ENCODE measurements around the gene MESD. TPM values are rescaled to one million over a fixed set of nuclear protein-coding genes. Genes with fewer than 3 reads are reported as not detected.

The MESD gene
- total RNA-seq, 6 experiments from 2014 or later: 10.8 to 16.7 (median 14.6) TPM

DNA sequence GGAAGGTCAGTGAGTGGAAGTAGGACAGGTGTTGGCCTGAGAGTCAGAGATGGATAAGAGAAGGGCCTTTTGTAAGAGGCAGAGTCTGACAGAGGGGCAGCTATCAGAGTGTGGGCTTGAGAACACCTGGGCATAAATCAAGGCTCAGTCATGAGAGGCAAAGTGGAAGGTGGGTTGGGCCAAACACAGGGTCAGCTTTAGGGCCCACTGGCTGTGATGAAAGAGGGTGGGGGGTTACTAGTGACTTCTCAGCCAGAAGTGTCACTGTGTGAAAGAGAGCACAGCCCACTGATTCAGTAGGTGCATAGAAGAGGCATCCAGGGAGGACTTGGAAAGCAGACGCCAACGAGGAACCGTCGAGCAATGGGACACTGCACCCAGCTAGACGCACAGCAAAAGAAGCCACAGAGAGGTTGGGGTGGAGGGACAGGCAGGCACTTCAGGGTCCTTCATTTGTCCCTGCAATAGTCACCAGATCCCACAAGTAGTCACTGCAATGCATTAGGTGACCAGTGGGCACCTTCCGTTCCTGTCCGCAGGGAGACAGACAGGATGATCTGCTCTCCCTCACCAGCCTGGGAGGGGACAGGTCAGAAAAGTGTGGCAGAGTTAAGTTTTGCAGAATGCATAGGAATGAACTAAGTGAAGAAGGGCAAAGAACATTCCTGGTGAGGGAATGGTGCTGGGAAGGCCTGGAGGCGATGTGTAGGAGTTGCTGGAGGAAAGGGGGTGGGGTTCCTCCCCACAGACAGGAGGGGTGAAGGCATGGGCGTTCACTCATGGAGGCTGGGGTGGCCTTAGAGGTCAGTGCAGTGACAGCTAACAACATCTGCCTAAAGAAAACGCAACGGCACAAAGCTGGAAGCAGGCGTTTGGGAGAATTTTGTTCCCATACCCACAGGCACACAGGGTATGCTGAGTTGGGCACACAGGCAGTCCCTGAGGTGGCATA lies 36.3 kb downstream of the MESD start:
- no peak for TF ChIP-seq POLR2A (IDR thresholded peaks at IDR 0.05)
- TF ChIP-seq, protein P1, sequence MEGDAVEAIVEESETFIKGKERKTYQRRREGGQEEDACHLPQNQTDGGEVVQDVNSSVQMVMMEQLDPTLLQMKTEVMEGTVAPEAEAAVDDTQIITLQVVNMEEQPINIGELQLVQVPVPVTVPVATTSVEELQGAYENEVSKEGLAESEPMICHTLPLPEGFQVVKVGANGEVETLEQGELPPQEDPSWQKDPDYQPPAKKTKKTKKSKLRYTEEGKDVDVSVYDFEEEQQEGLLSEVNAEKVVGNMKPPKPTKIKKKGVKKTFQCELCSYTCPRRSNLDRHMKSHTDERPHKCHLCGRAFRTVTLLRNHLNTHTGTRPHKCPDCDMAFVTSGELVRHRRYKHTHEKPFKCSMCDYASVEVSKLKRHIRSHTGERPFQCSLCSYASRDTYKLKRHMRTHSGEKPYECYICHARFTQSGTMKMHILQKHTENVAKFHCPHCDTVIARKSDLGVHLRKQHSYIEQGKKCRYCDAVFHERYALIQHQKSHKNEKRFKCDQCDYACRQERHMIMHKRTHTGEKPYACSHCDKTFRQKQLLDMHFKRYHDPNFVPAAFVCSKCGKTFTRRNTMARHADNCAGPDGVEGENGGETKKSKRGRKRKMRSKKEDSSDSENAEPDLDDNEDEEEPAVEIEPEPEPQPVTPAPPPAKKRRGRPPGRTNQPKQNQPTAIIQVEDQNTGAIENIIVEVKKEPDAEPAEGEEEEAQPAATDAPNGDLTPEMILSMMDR (IDR thresholded peaks at IDR 0.05): no peak
- 100% methylated on average over 5 of the region's 12 CpGs for WGBS (ENCODE audit: insufficient coverage, low coverage, low lambda C conversion rate, missing lambda C conversion rate)
- DNase-seq (no peak), ATAC-seq (no peak)
- H3K27ac ChIP-seq: no peak overlapping the region
- intact Hi-C loops (cut with DNase I): no loop called here
- H3K27me3 ChIP-seq: no peaks in the 10 kb centered on the region
- peaks cover 0 to 25% (median 6%) of the 10 kb centered on the region in 4 donors for H3K36me3 ChIP-seq
- H3K4me1 ChIP-seq: no peaks in the 10 kb centered on the region
- no peaks in the 10 kb centered on the region for H3K9me3 ChIP-seq
- H3K4me3 ChIP-seq: no peak overlapping the region

DNA sequence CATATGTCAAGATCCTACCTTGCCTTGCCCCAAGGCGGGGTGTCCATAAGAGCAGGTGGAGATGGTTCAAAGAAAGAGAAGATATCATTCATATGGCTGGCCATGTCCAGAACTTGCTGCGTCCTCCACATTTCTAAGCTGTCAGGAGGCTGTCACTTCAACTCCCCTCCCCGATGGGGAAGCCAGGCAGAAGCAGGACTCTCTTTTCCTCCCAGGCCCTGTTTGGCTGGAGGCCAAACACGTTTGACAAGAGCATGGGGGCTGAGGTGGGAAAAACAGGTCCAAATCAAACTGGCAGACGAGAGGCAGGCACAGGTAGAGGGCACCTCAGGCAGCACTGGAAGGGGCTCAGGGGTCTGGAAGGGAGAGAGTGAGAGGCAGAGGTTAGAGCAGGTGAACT lies 37.7 kb downstream of the MESD start:
- ATAC-seq (no peak), DNase-seq (no peak)
- intact Hi-C loops (cut with DNase I): no loop called here
- H3K4me3 ChIP-seq: no peak overlapping the region
- TF ChIP-seq, protein P1 (IDR thresholded peaks at IDR 0.05): no peak
- TF ChIP-seq POLR2A (IDR thresholded peaks at IDR 0.05): no peak
- 61% methylated on average over 3 of the region's 5 CpGs for WGBS (ENCODE audit: insufficient coverage, low coverage, low lambda C conversion rate, missing lambda C conversion rate)
- H3K27me3 ChIP-seq: no peaks in the 10 kb centered on the region
- H3K27ac ChIP-seq: no peak overlapping the region
- H3K36me3 ChIP-seq: peaks cover 0 to 35% (median 6%) of the 10 kb centered on the region in 4 donors
- H3K4me1 ChIP-seq: no peaks in the 10 kb centered on the region
- no peaks in the 10 kb centered on the region for H3K9me3 ChIP-seq

DNA sequence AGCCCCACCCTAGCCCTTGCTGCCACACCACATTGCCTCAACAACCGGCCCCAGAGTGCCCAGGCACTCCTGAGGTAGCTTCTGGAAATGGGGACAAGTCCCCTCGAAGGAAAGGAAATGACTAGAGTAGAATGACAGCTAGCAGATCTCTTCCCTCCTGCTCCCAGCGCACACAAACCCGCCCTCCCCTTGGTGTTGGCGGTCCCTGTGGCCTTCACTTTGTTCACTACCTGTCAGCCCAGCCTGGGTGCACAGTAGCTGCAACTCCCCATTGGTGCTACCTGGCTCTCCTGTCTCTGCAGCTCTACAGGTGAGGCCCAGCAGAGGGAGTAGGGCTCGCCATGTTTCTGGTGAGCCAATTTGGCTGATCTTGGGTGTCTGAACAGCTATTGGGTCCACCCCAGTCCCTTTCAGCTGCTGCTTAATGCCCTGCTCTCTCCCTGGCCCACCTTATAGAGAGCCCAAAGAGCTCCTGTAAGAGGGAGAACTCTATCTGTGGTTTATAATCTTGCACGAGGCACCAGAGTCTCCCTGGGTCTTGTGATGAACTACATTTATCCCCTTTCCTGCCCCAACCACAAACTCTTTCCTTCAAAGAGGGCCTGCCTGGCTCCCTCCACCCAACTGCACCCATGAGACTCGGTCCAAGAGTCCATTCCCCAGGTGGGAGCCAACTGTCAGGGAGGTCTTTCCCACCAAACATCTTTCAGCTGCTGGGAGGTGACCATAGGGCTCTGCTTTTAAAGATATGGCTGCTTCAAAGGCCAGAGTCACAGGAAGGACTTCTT lies 39.1 kb downstream of the MESD start:
- Histone ChIP-seq H3K27me3 (no peaks in the 10 kb centered on the region), H3K9me3 (no peaks in the 10 kb centered on the region), H3K27ac (no peak overlapping the region), H3K36me3 (peaks cover 0 to 35% (median 6%) of the 10 kb centered on the region in 4 donors), H3K4me1 (no peaks in the 10 kb centered on the region), H3K4me3 (no peak overlapping the region)
- 92% methylated on average over 2 of the region's 8 CpGs for WGBS (ENCODE audit: insufficient coverage, low coverage, low lambda C conversion rate, missing lambda C conversion rate)
- intact Hi-C loops (cut with DNase I): no loop called here
- no peak for ATAC-seq
- no peak for DNase-seq
- no peak for TF ChIP-seq POLR2A (IDR thresholded peaks at IDR 0.05)
- TF ChIP-seq, protein P1 (IDR thresholded peaks at IDR 0.05): no peak

DNA sequence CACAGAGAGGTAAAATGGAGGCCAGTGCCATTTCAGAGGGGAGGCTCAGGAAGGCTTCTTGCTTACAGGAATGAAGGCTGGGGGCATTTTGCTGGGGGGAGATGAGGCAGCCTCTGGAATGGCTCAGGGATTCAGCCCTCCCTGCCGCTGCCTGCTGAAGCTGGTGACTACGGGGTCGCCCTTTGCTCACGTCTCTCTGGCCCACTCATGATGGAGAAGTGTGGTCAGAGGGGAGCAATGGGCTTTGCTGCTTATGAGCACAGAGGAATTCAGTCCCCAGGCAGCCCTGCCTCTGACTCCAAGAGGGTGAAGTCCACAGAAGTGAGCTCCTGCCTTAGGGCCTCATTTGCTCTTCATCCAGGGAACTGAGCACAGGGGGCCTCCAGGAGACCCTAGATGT lies 39.9 kb downstream of the MESD start:
- Histone ChIP-seq H3K27me3 (no peaks in the 10 kb centered on the region), H3K4me3 (no peak overlapping the region), H3K4me1 (no peaks in the 10 kb centered on the region), H3K27ac (no peak overlapping the region), H3K36me3 (peaks cover 0 to 35% (median 6%) of the 10 kb centered on the region in 4 donors), H3K9me3 (no peaks in the 10 kb centered on the region)
- ATAC-seq (no peak), DNase-seq (no peak)
- TF ChIP-seq POLR2A (IDR thresholded peaks at IDR 0.05): no peak
- TF ChIP-seq, protein P1 (IDR thresholded peaks at IDR 0.05): no peak
- intact Hi-C loops (cut with DNase I): no loop called here
- WGBS (ENCODE audit: insufficient coverage, low coverage, low lambda C conversion rate, missing lambda C conversion rate): no CpG with 5 or more reads among the region's 4 CpGs

All from right lobe of liver (tissue), 6 donors.